Stimulated activated CD8-positive, alpha-beta memory T cell treated with anti-CD3 and anti-CD28 coated beads, Interleukin-4, amount 100 ng/mL, for 24 hours (primary cell): ENCODE data around the gene SRRM3.
A peak's percentile ranks its signal among the peaks of the same experiment; 100 is the strongest.
"Not testable (repeated sequence)": the region's sequence is repeated elsewhere in the genome, so short reads cannot be mapped to it uniquely, and the experiment has no call there.

ENCODE experiments used
- DNase-seq: peaks from one replicate; pipeline ENCODE4 v3.0.0-alpha.2; 2020; ENCODE audit warnings: low read depth

Gene SRRM3, protein sequence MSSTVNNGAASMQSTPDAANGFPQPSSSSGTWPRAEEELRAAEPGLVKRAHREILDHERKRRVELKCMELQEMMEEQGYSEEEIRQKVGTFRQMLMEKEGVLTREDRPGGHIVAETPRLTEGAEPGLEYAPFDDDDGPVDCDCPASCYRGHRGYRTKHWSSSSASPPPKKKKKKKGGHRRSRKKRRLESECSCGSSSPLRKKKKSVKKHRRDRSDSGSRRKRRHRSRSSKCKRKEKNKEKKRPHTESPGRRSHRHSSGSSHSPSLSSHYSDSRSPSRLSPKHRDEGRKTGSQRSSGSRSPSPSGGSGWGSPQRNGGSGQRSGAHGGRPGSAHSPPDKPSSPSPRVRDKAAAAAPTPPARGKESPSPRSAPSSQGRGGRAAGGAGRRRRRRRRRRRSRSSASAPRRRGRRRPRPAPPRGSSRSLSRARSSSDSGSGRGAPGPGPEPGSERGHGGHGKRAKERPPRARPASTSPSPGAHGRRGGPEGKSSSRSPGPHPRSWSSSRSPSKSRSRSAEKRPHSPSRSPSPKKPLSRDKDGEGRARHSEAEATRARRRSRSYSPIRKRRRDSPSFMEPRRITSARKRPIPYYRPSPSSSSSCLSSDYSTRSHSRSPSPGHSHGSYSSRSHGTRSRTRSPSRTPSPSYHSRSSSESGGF

DNA sequence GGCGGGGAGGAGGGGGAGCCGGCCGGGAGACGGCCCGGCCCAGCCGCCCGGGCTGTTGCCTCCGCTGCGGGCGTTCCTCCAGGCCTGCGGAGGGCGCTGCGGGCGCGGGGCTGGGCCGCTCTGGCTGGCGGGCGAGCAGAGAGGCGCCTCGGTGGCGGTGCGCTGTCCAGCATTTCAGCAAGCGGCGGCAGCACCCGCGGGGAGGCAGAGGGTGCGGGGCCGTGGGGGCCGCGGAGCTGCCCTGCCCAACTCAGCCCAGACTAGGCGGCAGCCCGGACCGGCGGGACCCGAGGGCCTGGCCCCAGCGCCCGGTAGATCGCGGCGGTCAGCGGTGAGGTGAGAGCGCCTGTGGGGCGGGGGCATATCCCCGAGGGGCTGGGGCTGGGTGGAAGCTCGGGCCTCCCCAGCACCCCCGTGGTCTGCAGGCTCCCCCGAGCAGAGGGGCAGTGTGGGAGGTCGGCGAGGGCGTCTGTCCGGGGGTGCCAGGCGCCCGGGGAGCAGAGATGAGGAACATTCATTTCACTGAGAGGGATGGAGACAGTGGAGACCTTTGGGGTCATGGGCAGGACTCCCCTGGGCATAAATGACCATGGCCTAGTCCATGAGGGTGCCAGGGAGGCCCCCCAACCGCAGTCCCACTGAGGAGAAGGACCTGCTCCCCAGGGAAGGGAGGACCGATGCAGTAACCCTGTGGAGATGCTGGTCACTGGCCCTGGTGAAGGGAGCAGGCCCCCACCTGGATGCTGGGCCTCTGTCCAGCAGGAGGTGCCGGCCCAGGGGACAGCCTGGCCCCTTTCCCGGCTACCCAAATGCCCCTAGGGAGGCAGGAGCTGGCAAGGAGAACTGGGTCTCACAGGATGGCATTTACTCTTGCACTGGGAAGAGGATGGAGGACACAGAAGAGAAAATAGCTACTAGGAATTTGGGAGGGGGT, at the start of gene SRRM3:
SRRM3 (plus strand) TSS at position 165 of the 934 bp plus-strand sequence. CDS start 33,171 bp downstream, outside the sequence.
- peak; percentile 79 for DNase-seq

DNA sequence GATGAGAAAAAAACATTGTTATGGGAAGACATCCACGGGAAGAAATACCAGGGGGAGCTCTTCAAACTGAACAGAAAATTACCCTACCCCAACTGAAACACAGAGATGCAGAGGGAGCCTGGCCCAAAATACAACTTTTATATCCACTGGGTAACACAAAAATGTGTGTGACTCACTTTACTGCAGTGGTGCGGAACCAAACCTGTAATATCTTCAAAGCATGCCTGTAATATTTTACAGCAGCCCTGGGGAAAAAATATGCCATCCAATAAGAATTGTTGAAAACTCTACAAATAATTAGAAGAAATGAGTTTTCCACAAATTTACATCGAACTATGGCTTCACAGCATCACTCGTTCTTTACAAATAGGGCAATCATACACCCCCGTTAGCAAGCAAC, 49.8 kb upstream of the SRRM3 start:
- DNase-seq = no peak

DNA sequence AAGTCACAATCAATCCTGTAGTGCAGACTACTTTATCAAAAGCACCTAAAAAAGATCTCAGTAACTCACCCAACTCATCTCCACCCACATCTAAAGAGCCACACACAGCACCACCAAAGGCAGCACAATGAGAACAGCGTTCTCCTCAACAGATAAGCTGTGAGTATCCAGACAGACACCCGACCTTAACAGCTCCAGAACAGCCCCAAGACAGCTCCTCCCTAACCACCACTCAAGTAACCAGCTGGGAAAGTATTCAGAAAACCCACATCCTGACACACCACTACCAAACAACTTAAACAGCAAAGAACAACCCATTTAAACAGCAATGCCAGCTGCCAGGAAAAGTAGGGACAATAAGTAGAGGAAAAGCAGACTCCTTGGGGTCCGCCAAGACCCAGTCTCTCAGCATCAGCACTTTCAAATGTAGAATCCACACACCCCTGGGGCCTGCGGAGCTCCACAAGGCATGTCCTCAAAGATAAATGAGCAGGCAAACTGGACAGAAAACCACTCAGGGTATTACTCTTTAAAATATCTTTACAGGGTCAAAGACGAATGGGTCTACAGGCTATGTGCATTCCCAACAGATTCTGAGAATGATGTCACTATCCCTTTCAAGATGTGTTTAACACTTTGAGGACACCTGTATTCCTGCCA, 48.0 kb upstream of the SRRM3 start:
- DNase-seq = not testable (repeated sequence)

DNA sequence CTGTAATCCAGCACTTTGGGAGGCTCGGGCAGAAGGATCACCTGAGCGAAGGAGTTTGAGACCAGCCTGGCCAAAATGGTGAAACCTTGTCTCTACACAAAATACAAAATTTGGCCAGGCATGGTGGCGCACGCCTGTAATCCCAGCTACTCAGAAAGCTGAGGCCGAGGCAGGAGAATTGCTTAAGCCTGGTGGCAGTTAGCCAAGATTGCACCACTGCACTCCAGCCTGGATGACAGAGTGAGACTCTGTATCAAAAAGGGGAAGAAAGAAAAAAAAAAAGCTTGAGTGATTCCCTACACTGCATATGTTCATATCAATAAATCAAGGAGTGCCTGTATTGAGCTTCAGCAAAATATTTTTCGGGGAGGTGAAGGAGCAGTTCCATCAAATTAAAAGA, 45.8 kb upstream of the SRRM3 start:
- DNase-seq = no peak

DNA sequence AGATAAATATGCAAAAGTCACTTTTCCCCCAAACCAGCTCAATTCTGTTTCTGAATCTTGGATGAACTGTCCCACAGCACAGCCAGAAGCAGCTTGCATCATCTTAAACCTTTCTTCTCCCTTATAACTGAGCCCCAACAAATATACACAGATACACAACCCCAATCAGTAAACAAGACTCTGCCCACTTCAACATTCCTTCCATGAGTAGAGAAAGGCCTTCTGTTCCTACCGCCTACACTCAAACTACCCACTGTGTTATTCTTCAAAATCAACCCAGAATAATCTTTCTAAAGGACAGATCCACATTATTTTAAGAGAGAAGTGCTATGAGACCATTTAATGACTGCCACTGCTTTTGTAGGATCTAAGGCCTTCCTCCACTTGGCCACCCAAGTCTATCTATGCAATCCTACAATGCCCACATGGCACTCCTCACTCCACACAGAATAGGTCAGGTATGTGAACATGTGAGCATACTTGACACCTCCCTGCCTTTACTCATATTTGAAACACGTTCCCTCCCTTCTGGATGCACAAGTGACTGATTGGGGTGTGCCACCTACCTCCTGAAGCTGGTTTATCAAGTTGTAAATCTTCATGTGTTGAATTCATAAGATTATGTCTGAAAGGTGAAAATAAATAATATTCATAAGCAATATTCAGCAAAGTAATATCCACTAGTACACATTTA, 44.6 kb upstream of the SRRM3 start:
- DNase-seq = not testable (repeated sequence)

DNA sequence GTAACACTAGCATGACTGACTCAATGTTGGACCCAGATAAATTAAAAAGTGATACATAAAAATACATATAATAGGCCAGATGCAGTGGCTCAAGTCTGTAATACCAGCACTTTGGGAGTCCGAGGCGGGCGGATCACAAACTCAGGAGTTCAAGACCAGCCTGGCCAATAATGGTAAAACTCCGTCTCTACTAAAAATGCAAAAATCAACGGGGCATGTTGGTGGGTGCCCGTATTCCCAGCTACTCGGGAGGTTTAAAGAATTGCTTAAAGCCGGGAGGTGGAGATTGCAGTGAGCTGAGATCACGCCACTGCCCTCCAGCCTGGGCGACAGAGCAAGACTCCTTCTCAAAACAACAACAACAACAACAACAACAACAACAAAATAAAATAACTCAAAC, 43.3 kb upstream of the SRRM3 start:
- not testable (repeated sequence) for DNase-seq

DNA sequence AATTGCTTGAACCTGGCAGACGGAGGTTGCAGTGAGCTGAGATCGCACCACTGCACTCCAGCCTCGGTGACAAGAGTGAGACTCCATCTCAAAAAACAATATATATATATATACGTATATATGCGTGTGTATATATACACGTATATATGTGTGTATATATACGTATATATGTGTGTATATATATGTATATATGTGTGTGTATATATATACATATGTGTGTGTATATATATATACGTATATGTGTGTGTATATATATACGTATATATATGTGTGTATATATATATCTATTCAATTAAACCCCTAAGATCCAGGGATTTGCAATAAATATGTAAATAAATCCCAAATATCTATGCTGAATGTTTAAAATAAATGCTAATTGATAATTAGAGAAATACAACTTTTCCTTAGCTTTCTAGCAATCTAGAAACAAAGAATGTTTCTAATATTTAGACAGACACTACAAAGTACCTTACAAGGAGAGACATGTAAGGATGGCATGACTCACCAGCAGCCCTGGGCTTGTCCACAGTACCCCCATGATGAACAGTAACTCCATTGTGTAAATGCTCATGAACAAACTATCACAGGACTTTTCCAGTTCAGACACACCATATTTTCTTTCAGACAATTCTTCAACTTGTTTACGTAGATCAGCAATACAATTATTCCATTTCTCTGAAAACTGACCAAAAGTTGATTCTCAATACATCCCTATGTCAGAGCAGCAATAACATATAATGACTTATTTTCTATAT, 39.1 kb upstream of the SRRM3 start:
- DNase-seq = not testable (repeated sequence)

DNA sequence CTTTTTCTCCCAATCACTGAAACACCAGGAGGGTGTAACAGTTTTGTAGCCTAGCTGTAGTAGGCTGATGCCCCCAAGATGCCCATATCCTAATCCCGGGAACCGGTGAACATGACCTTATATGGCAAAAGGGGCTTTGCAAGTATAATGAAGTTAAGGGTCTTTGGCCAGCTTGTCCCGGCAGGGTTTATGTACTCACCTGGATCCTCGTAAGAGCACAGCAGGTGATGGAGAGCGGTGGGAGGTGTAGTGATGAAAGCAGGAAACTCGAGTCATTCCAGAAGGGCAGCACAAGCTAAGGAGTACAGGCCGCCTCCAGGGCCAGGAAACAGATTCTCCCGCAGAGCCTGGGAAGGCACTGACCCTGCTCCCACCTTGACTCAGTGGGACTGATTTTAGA, 37.9 kb upstream of the SRRM3 start:
- DNase-seq = not testable (repeated sequence)

DNA sequence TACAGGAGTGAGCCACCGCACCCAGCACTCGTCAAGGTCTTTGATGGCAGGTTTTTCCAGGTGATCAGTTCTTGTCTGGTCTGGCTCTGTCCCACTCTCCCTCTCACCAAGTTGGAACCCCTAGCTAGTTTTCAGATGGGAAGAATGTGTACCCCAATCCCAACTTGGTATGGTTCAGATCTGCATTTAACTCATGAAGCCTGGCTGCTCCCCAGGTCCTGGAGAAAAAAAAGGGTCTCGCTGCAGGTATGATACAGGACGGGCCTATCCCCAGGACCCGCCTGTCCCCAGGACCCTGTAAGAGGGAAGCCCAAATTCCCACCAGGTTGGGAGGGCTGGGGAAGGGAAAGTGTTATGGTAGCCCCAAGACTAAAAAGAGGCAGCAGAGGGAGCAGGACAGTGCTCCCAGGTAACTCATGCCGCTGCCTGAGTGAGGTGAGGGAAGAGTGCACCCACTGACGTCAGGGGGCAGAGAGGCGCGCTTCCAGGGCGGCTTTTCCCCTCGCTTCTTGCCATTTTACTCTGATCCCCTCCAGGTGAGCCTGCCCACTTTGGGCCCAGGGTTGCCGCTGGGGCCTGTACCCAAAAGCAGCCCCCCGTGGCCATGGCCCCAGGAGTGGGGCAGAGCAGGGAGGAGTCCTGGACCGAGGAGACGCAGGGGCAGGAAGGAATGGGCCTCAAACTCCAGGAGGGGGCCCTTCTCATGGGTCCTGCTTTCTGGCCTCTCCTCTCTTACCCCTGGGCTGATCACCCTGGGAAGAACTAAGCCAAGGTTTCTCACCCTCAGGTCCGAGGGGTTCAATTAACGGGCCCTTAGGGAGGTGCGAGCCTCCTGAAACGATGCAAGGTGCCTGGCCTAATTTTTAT, 36.4 kb upstream of the SRRM3 start:
- no peak for DNase-seq

DNA sequence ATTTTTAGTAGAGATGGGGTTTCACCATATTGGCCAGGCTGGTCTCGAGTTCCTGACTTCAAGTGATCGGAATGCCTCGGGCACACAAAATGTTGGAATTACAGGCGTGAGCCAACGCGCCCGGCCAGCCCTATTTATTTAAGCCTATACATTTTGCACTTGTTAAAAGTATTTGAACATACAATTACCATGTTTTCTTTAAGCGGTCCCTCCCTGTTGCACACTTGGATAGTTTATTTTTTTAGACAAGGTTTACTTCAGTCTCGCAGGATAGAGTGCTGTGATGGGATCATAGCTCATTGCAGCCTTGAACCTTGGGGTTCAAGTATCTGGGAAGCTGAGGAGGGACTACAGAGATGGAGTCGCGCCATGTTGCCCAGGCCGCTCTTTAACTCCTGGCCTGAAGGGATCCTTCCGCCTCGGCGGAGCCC, 35.7 kb upstream of the SRRM3 start:
- no peak for DNase-seq

DNA sequence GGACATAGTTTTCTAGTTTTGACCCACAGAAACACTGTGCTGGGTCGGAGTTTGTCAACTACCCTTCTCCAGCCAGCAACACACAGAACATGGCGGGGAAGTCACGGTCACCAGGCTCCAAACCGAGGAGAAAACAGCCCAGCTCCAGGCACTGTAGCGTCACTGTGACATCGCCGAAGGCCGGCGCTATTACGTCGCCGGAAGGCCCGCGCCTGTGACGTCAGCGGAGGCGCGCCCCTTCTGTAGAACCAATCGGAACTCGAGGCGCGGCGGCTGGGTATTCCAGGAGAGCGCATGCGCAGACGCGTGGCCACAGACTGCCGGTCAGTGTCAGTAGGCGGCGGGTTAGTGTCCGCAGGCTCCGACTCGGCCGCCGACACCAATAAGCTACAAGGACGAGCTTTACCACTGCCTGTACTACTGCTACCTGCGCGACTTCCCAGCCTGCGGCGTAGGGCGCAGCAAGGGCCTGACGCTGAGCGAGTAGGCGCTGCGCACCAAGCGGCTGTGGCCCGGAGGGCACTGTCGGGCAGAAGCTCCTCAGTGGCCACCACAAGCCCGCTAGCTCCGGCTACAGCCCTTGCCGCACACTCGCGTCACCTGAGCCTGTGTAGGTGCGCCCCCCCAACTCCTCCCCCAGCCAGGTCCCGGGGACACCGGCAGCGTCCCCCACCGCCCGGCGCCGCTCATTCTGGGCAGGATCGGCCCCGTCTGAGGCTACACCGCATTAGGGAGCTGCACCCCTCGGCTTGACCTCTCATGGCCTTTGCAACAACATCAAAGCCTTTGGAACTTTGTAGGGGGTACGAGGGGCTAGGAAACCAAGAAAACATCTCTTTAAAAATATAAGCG, 35.1 kb upstream of the SRRM3 start:
- peak; percentile 88 for DNase-seq

DNA sequence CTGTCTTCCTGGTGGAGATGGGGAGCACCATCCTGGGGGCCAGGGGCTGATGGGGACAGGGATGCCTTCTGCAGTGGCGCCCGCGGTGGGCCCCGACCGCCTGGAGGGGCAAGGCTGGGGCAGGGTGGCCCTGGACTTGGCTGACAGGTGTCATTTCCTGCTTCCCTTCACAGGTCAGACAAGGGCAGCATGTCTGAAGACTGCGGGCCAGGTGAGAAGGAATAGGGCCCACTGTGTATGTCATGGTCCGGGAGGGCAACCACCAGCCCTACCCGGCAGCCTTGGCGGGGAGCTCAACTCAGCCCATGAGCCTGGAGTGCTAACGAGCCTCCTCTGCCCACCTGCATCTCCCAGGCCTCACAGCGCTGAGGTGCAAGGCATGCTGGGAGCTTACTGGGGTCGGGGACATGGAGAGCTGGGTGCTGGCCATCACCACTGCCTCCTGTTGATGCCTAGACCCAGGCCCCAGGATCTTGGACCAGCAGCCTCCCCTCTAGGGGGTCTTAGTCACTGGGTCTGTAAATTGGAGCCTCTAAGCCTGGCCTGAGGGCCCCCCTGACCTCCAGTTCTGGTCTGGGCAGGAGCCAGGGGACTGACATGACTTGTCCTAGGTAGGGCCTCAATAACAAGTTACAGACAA, 28.0 kb upstream of the SRRM3 start:
- no peak for DNase-seq

DNA sequence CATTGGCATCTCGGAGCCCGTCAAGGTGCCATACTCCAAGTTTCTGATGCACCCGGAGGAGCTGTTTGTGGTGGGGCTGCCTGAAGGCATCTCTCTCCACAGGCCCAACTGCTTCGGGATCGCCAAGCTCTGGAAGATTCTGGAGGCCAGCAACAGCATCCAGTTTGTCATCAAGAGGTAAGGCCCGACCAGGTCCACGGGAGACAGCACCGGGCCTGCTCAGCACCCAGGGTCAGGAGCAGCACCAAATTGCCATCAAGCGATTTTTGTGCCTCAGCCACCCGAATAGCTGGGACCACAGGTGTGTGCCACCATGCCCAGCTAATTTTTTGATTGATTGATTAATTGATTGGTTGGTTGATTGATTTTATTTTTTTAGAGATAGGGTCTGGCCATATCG, 24.7 kb upstream of the SRRM3 start:
- DNase-seq = not testable (repeated sequence)

DNA sequence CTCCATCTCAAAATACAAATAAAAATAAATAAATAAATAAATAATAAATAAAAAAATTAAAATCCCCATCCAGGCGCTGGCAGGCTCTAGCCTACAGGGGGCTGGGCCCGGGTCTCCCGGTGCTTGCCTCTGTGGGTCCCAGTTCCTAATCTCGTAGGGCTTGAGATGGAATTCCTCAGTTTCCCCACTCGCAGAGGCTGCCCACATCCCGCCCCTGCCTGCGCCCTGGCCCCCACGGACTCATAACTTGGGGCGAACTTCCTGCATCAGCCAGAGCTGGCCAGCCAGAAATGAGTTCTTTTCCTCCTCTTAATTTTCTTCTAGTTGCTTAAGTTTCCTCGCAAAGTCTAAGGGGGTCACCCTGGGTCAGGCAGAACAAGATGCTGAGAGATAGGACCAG, 22.0 kb upstream of the SRRM3 start:
- DNase-seq = no peak

DNA sequence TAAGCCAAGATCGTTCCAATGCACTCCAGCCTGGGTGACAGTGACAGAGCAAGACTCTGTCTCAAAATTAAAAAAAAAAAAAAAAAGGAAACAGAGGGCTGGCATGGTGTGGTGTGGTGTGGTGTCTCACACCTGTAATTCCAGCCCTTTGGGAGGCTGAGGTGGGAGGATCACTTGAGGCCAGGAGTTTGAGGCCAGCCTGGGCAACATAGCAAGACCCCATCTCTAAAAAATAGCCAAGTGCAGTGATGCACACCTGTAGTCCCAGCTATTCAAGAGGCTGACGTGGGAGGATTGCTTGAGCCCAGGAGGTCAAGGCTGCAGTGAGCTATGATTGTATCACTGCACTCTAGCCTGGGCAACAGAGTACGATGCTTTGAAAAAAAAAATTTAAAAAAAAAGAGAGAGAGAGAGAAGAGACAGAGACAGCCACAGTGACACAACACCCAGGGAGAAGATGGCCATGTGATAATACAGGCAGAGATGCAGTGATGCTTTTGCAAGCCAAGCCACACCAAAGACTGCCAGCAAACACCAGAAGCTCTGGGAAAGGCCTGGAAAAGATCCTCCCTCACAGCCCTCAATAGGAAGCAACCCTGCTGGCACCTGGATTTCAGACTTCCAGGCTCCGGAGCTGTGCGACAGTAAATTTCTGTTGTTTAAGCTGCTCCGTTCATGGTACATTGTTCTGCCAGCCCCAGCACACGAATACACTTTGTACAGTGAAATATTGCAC, 19.3 kb upstream of the SRRM3 start:
- no peak for DNase-seq

DNA sequence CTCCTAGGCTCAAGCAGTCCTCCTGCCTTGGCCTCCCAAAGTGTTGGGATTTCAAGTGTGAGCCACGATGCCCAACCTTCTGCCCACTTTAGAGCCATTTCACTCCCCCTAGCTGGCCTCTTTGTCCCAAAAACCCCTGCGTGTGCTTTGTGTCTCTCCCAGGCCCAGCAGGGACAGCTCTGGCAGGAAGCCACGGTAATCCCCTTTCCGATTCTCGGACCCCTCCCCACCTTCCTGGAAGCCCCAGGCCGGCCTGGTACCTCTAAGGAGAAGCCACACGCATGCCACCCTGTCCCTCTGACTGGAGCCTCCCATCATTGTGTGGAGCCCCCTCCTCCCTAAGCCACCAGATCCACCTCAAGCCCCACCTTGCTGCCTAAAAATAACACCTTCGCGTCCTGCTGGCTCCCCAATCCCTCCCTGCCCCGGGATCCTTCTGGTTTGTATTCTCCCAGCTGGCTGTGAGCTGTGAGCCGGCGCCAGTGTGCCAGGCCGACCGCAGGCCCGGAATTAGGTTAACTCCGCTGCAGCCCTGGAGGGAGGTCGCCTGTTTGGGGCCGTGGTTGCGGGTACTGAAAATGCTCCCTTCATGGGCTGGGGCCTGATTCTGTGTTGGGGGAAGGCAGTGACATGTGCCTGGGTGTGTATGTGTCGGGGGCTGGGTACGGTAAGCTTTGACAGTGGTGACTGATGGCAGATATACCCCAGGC, 16.4 kb upstream of the SRRM3 start:
- DNase-seq = no peak

DNA sequence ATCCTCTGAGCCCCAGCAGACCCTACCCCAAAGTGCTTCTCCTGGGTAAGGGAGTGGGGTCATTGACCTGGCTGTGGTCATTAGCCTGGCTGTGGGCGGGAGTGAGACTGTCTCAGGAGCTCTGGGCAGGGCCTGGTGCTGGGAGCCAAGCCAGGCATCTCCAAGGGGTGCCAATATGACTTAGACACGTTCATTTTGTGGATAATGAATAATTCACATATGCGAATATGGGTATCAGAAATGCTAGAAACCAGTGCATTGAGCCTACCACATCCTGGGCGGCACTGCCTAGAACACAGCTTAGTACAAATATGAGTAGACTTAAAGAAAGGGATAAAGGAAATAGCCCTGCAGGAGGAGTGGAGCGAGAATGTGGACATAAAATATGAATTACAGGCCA, 14.4 kb upstream of the SRRM3 start:
- DNase-seq = no peak
